HCT116 (cell line): Measurements from ENCODE around the gene PIGN. TPM values are rescaled to one million over a fixed set of nuclear protein-coding genes. Genes with fewer than 3 reads are reported as not detected.

Source experiments
- ATAC-seq: fragments of 200-7000 bp; cut with Tn5 transposase; 2 replicates; pipeline ENCODE4 v1.9.1; 2020; ENCODE audit warnings: mild to moderate bottlenecking, moderate library complexity
- BruUV-seq: library from RNA; stranded (reverse); fragments of 400-500 nt; replicated peaks from 2 replicates; lab custom pipeline; 2021; lab: Mats Ljungman, UMichigan
- CTCF ChIA-PET: fragments of 300-600 bp; sonication (Branson Sonifier 250); formaldehyde crosslinking; loops from one replicate; lab custom pipeline; 2021; ENCODE audit warnings: antibody characterized with exemption; lab: Charles Lee
- POLR2A ChIA-PET: fragments of 300-600, 350-600 bp; sonication (Branson Sonifier 250); formaldehyde crosslinking; loops from one replicate; lab custom pipeline; 2021; ENCODE audit warnings: antibody characterized with exemption; lab: Charles Lee
- RAD21 ChIA-PET, 2 experiments: fragments of 300-600 bp; sonication (Branson Sonifier 250); formaldehyde crosslinking; loops; one replicate each; lab custom pipeline; 2023; ENCODE audit warnings: low total read pairs in 2 of 2; ENCODE audit not compliant: uncharacterized antibody in 2 of 2, unreplicated experiment in 2 of 2, low non-redundant PET in 1 of 2; lab: Charles Lee
- DNase-seq: peaks from one replicate; pipeline ENCODE4 v3.0.0-alpha.2; 2010; ENCODE audit warnings: low read depth, low spot score
- H2AFZ ChIP-seq: fragments of 200-600 bp; shearing (Covaris generic), sonication (generic); 2 replicates; pipeline ENCODE4 v1.6.1; 2017; ENCODE audit warnings: low read depth, mixed run types, mixed read lengths, antibody characterized with exemption, low read length; ENCODE audit not compliant: poor library complexity, severe bottlenecking
- H3K27ac ChIP-seq: 2 replicates; pipeline ENCODE4 v1.5.1; 2012; ENCODE audit warnings: low read depth, low read length
- H3K27me3 ChIP-seq: fragments of 200-600 bp; sonication (generic); 2 replicates; pipeline ENCODE4 v1.6.1; 2016; ENCODE audit warnings: mixed run types, low read length, mixed read lengths; ENCODE audit not compliant: insufficient read depth
- H3K36me3 ChIP-seq, 2 experiments: fragments of 200-500 bp in 1 of 2; fragments of 200-600 bp in 1 of 2; sonication (Bioruptor generic) in 1 of 2; sonication (generic) in 1 of 2; 2 replicates each; pipeline versions ENCODE4 v1.5.1 to v1.6.1; 2014 to 2016; ENCODE audit warnings: low read length in 2 of 2, inconsistent platforms in 1 of 2, mixed read lengths in 1 of 2, mixed run types in 1 of 2; ENCODE audit not compliant: insufficient read depth in 2 of 2, control insufficient read depth in 1 of 2
- H3K4me1 ChIP-seq, 2 experiments: fragments of 200-600 bp in 1 of 2; sonication (generic) in 1 of 2; 2 replicates each; pipeline versions ENCODE4 v1.5.1 to v1.6.1; 2012 to 2017; ENCODE audit warnings: low read length in 2 of 2, inconsistent platforms in 1 of 2, mild to moderate bottlenecking in 1 of 2, mixed read lengths in 1 of 2, mixed run types in 1 of 2, moderate library complexity in 1 of 2; ENCODE audit not compliant: insufficient read depth in 2 of 2, control insufficient read depth in 1 of 2
- H3K4me2 ChIP-seq: fragments of 200-600 bp; sonication (generic); 2 replicates; pipeline ENCODE4 v1.6.1; 2017; ENCODE audit warnings: mixed run types, low read length, mixed read lengths
- H3K4me3 ChIP-seq, 2 experiments: fragments of 200-600 bp in 1 of 2; sonication (generic) in 1 of 2; replicated peaks in 1 of 2; 2 replicates each; pipeline ENCODE4 v1.5.1; 2011 to 2016; ENCODE audit warnings: low read length in 2 of 2, control low read depth in 1 of 2, low read depth in 1 of 2, mild to moderate bottlenecking in 1 of 2, mixed read lengths in 1 of 2, mixed run types in 1 of 2
- H3K79me2 ChIP-seq: fragments of 200-600 bp; sonication (generic); 2 replicates; pipeline ENCODE4 v1.6.1; 2017; ENCODE audit warnings: mild to moderate bottlenecking, mixed run types, low read length, moderate library complexity, mixed read lengths; ENCODE audit not compliant: insufficient read depth
- H3K9ac ChIP-seq: fragments of 200-600 bp; sonication (generic); 2 replicates; pipeline ENCODE4 v1.6.1; 2016; ENCODE audit warnings: low read length, mixed read lengths
- H3K9me2 ChIP-seq: fragments of 200-600 bp; sonication (generic), shearing (Covaris generic); 2 replicates; pipeline ENCODE4 v1.6.1; 2017; ENCODE audit warnings: mixed run types, mild to moderate bottlenecking, moderate library complexity; ENCODE audit not compliant: insufficient read depth
- H3K9me3 ChIP-seq, 2 experiments: fragments of 200-500 bp in 1 of 2; fragments of 200-600 bp in 1 of 2; sonication (Bioruptor generic) in 1 of 2; sonication (generic) in 1 of 2; 2 replicates each; pipeline ENCODE4 v1.6.1; 2014 to 2017; ENCODE audit warnings: low read length in 2 of 2, mixed read lengths in 2 of 2, inconsistent platforms in 1 of 2, low read depth in 1 of 2, mild to moderate bottlenecking in 1 of 2, mixed run types in 1 of 2, moderate library complexity in 1 of 2; ENCODE audit not compliant: control insufficient read depth in 1 of 2, insufficient read depth in 1 of 2
- H4K20me1 ChIP-seq: fragments of 200-600 bp; sonication (generic), shearing (Covaris generic); 2 replicates; pipeline ENCODE4 v1.6.1; 2017; ENCODE audit warnings: mixed run types, mild to moderate bottlenecking, moderate library complexity; ENCODE audit not compliant: insufficient read depth
- ATF3 ChIP-seq: IDR thresholded peaks from 2 replicates; pipeline ENCODE4 v1.6.1; 2012
- CBX3 ChIP-seq: IDR thresholded peaks from 2 replicates; pipeline ENCODE4 v1.6.1; 2012; ENCODE audit warnings: low read depth
- ELF1 ChIP-seq: IDR thresholded peaks from 2 replicates; pipeline ENCODE4 v1.6.1; 2012; ENCODE audit warnings: low read depth, borderline replicate concordance
- EZH2 ChIP-seq: fragments of 200-600 bp; sonication (generic); IDR thresholded peaks from 2 replicates; pipeline ENCODE4 v1.6.1; 2017; ENCODE audit warnings: antibody characterized with exemption, mixed run types
- FOSL1 ChIP-seq: IDR thresholded peaks from 2 replicates; pipeline ENCODE4 v1.6.1; 2012; ENCODE audit warnings: low read depth
- JUND ChIP-seq: IDR thresholded peaks from 2 replicates; pipeline ENCODE4 v1.6.1; 2012
- MAX ChIP-seq: IDR thresholded peaks from 2 replicates; pipeline ENCODE4 v1.6.1; 2012
- POLR2AphosphoS5 ChIP-seq: IDR thresholded peaks from 2 replicates; pipeline ENCODE4 v1.6.1; 2011; ENCODE audit warnings: mild to moderate bottlenecking, low read depth, low read length, moderate library complexity
- RAD21 ChIP-seq: IDR thresholded peaks from 2 replicates; pipeline ENCODE4 v1.6.1; 2012; ENCODE audit warnings: low read depth, mild to moderate bottlenecking
- SIN3A ChIP-seq: IDR thresholded peaks from 2 replicates; pipeline ENCODE4 v1.6.1; 2012; ENCODE audit warnings: low read depth
- SRF ChIP-seq: IDR thresholded peaks from 2 replicates; pipeline ENCODE4 v1.6.1; 2012; ENCODE audit warnings: low read depth
- ZBTB33 ChIP-seq: IDR thresholded peaks from 2 replicates; pipeline ENCODE4 v1.6.1; 2011; ENCODE audit warnings: mild to moderate bottlenecking, low read length, moderate library complexity; ENCODE audit not compliant: insufficient replicate concordance; ENCODE audit errors: extremely low read depth
- ZFX ChIP-seq: fragments of 450-650 bp; IDR thresholded peaks from 2 replicates; pipeline ENCODE4 v1.6.1; 2017
- ZNF274 ChIP-seq: fragments of 200-500 bp; sonication (Bioruptor generic); IDR thresholded peaks from 2 replicates; pipeline ENCODE4 v1.6.1; 2014; ENCODE audit warnings: mild to moderate bottlenecking, low read depth, low read length, inconsistent platforms
- intact Hi-C: fragments of 100-400 bp; cut with micrococcal nuclease; formaldehyde crosslinking; loops from 2 replicates; pipeline ENCODE4 v1.10.0; 2022
- total RNA-seq: library from RNA; stranded (reverse); gene quantifications from one replicate; pipeline ENCODE4 v1.2.1, GENCODE V29; 2021; ENCODE audit not compliant: unreplicated experiment

The PIGN gene
- total RNA-seq, 1 experiment from 2014 or later = 12.2 TPM

- Histone ChIP-seq H3K27me3 (no peaks in the 10 kb centered on the region), H3K79me2 (no peaks in the 10 kb centered on the region), H3K9me3 (no peaks in the 10 kb centered on the region), H2AFZ (no peak overlapping the region), H3K9ac (no peak overlapping the region), H3K4me3 (no peak overlapping the region), H3K4me1 (no peaks in the 10 kb centered on the region), H3K36me3 (0 out of 4 replicates have a peak, but pooled peaks cover 0 to 3% of the 10 kb centered on the region in 2 experiments), H4K20me1 (no peaks in the 10 kb centered on the region), H3K4me2 (no peak overlapping the region), H3K9me2 (no peaks in the 10 kb centered on the region), H3K27ac (no peak overlapping the region)
- intact Hi-C loops = no loop called here
- POLR2A ChIA-PET = no interaction called here
- RAD21 ChIA-PET = no interaction called here
- BruUV-seq = no TSS peak
- CTCF ChIA-PET = no interaction called here
- TF ChIP-seq ZBTB33 (no peak), SRF (no peak), POLR2AphosphoS5 (no peak), CBX3 (no peak), EZH2 (no peak), MAX (no peak), FOSL1 (no peak), ZNF274 (no peak), JUND (no peak), SIN3A (no peak), RAD21 (no peak), ATF3 (no peak), ZFX (no peak), ELF1 (no peak)
- DNase-seq (no peak), ATAC-seq (no peak)
Measured at GRCh38 chr18:62102221-62102620, 84.6 kb downstream of the PIGN start.
